SK-N-MC (cell line): Measurements from ENCODE around the gene KRTAP10-9.

Experiments
- EZH2 ChIP-seq: fragments of 200-600 bp; sonication (generic); IDR thresholded peaks from one replicate; pipeline ENCODE4 v1.6.1; 2017; ENCODE audit warnings: antibody characterized with exemption
- FOXP2 ChIP-seq: optimal IDR thresholded peaks from 2 replicates; pipeline ENCODE3; 2011; ENCODE audit warnings: mild to moderate bottlenecking, moderate library complexity; ENCODE audit not compliant: insufficient read depth; ENCODE audit errors: extremely low read length, control extremely low read depth
- POLR2AphosphoS5 ChIP-seq: IDR thresholded peaks from 2 replicates; pipeline ENCODE4 v1.6.1; 2012; ENCODE audit warnings: mild to moderate bottlenecking, low read depth, low read length, borderline replicate concordance

- no peak for TF ChIP-seq EZH2
- no peak for TF ChIP-seq POLR2AphosphoS5
- no peak for TF ChIP-seq FOXP2
Observed at GRCh38 chr21:44581158-44581557, 45.7 kb upstream of the KRTAP10-9 start.
